Stimulated activated CD4-positive, alpha-beta T cell treated with anti-CD3 and anti-CD28 coated beads, Interleukin-4, amount 100 ng/mL, for 4 hours (primary cell): ENCODE data around the gene TAAR9.
A peak's percentile ranks its signal among the peaks of the same experiment; 100 is the strongest.

Experiments used
- DNase-seq, 2 experiments: peaks; one replicate each; pipeline ENCODE4 v3.0.0-alpha.2; 2020

Gene TAAR9, protein sequence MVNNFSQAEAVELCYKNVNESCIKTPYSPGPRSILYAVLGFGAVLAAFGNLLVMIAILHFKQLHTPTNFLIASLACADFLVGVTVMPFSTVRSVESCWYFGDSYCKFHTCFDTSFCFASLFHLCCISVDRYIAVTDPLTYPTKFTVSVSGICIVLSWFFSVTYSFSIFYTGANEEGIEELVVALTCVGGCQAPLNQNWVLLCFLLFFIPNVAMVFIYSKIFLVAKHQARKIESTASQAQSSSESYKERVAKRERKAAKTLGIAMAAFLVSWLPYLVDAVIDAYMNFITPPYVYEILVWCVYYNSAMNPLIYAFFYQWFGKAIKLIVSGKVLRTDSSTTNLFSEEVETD

DNA sequence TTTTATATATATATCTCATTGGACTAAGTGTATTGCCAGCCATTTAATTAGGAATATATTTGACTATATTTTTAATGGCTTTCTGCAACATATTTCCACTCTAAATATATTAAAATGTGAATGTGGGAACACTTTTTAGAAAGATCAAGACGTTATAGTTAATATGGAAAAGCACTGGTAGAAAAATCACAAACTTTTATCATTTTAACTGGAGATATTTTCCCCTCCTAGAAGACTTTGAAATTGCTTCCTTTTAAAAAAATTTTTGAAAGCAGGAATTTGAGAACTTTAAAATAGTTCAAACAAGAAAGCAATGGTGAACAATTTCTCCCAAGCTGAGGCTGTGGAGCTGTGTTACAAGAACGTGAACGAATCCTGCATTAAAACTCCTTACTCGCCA is at the start of gene TAAR9:
Gene TAAR9 (plus strand): TSS at position 301 of the 400 bp plus-strand sequence. CDS start 13 bp downstream, at position 314.
- no peak for DNase-seq

DNA sequence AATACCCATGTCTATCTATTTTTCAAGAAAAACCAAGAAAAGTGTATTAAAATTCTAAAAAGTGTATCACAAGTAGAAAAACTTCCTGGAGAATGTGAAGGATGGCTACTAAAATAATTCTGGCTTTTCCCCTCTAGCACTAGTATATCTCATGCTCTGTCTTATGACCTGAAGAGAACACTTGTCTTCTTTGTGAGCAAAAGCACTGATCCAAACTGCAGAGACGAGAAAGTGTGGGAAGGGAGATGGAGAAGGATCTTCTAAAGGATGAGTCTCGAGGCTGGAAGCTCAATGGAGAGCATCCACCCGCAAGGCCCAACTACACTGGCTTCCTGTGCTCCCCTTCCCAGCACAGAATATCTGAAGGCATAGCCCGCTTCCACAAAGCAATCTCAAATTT is 48.7 kb upstream of the TAAR9 start:
- no peak for DNase-seq

DNA sequence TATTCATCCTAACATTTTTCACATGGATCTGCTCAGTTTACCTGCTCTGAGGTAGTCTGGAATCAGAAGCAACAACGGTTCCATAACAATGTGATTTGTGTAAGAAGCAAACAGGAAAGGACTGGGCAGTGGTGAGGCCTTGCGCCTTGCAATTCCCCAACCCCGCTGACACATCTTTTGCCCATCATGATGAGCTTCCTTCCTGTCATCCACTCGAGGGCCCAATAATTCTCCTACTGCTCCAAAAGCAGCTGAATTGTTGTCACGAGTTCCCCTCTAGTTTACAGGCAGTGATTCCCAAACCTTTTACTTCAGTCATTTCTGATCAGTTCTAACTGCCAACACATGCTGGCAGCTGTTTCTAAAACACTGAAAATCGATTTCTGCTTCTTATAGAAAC is 48.1 kb upstream of the TAAR9 start:
- DNase-seq: no peak

DNA sequence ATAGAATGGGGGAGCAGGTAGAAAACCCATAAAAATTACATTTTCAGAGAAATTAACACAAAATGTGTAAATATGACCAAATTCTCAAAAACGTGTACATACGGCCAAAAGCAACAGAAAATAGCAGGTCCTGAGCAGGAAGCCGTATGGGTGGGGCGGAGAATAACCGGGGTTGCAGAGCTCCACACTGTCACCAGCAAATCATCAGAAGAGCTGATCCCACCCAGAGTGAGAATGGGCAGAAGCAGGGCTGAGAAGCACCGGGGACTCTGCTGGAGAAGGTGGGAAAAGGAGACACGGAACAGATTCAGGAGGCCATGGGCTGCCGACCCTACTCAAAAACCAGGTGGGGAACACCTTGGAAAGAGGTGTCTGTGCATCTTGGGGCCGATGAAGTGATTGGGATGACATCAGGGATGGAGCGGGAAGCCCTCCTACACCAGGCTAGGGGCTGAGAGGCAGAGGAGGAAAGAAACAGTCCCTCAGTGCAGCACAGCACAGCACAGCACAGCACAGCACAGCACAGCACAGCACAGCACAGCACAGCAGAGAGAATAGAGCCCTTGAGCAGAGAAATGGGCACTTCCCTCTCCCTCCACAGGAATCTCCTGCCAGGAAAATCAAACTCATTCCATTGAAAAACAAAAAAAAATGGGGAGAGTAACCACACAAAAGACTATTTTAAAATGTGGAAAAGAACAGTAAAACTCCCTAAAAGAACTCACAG is 47.4 kb upstream of the TAAR9 start:
- DNase-seq: no peak

DNA sequence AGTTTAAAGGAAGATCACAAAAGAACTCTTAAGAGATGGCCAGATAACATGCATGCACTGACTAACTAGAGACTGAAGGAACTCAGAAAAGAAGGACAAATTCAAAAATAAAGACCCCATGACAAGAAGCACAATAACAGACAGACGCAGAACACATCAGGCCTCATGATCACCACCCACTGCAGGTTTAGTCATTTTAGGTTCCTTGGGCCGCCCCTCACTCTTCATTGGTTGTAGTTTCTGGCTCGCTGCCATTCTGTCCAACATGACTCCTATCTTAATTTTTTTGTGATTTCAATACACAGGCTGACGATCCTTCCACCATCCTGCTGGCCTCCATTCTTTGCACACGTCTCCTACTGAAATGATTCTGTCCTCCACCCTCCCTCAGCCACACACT is 46.8 kb upstream of the TAAR9 start:
- DNase-seq: no peak

DNA sequence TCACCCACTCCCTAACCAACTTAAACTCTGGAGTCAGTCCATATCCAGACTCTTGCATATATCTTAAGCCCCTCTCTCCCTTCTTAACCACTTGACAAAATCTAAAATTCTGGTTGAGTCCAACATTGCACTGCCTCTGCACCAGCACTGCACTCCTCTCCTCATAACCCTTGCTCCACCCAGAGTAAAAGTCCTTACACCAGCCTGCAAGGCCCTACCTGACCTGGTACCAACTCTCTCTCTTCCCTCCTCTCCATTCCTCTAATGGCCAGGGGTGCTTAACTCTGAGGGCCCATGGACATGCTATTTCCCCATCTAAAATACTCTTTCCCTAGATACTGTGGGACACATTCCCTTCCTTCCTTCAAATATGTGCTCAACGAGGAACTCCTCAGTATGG is 46.2 kb upstream of the TAAR9 start:
- no peak for DNase-seq

DNA sequence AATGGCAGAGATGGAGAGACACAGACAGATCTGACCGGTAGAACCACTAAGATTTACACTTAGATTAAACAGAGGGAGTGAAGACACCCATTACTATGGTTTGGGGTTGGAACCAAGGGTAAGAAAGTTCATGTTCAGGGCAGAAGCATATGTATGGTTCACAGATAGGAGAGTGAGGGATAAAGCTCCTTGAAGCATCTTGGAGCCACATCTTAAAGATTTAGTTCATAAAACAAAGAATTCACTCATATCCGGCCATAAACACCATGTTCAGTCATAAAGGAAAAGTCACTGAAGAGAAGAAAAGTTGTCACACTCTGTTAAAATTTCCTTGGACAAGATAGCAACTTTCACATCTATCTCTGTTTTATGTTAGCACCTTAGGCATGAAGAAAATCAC is 43.1 kb upstream of the TAAR9 start:
- DNase-seq: no peak

DNA sequence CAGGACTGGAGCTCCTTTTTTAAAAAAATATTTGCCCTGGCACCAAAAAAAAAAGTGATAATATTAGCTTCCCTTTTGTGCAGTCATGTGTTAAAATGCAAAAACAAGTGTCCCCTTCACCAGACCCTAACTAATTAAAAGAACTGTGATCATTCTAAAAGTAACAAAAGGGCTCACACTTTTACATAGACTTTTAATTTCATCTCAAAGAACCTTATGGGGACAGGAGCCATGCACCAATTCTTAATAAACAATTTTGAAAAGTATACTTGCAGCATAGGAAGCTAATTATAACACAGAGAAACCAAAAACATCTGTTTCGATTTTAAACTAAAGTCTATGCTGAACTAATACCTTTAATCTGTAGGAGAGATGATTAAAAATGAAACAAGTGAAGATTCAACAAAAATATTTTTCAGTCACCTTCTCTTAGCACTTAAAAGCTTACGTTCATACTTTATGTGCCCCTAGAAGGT is 42.4 kb upstream of the TAAR9 start:
- no peak for DNase-seq

DNA sequence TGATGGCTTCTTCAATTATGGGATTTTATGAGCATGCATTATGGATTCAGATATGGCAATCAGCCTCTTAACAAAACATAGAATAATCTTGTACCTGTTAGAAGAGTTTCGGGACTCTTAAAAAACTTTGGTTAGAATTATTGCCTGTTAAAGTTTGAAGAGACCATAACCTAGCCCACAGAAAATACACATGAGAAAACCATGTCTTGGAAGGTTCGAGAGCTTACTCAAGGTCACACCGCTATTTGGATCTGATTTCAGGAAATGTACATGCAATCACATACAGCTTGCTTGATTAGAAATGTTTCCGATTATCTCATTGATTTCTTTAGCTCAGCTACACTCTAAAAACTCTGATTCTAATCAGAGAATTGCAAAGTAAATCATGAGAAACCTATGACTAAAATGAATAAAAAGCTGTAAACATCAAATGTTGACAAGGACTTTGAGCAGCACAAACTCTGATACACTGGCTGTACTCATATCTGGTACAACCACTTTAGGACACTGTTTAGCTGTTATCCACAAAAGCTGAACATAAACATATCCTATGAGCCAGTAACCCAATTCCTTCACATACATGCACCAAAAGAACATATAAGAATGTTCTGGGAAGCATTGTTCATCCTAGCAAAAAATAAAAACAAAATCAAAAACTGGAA is 41.4 kb upstream of the TAAR9 start:
- no peak for DNase-seq

DNA sequence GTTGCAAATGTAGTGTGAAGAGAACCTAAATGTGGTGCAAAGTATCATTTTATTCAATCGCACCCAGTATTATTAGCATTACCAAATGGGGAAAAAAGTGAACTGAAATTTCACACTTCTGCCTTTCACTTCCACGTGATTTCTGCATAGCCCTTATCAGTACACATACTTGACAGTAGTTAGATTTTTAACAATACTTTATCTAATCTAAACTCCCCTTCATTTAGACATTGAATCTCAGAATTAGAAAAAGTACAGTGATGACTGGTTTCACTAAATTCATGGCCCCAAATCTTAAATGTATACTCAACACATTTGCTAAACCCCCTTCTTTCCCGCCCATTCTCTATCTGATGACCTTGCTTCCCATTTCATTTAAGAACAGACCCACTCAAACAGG is 39.4 kb upstream of the TAAR9 start:
- no peak for DNase-seq

DNA sequence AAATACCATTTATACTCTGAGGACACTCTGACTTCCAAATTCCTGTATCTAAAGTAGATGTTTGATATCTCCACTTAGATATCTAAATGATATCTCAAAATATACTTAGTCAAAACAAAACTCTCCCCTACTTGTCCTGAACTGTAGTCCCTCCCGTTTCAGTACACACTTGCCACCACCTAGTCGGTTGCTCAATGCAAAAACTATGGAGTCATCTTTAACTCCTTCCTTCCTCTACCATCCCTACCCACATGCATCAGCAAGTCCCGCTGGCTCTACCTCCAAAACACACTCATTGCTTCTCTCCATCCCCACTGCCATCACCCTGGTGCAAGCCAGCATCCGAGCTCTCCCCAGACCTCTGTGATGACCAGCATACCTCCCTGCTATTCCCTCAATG is 38.3 kb upstream of the TAAR9 start:
- DNase-seq: no peak

DNA sequence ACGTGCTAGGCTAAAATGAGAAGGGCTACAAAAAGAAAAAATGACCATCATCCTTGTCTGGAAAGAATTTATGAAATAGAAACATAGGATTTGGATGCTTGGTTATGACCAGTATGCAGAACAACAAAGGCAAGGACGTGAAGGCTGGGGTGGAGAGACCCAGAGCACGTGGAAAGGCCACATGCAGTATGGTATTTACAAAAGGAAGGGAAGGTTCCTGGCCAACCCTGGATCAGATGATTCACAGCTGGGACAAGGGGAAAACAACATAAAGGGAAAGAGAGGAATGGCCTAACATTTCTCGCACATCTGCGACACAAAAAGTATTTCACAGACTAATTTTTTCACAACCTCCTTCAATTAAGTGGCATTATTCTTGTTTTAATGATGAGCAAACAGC is 33.3 kb upstream of the TAAR9 start:
- no peak for DNase-seq

DNA sequence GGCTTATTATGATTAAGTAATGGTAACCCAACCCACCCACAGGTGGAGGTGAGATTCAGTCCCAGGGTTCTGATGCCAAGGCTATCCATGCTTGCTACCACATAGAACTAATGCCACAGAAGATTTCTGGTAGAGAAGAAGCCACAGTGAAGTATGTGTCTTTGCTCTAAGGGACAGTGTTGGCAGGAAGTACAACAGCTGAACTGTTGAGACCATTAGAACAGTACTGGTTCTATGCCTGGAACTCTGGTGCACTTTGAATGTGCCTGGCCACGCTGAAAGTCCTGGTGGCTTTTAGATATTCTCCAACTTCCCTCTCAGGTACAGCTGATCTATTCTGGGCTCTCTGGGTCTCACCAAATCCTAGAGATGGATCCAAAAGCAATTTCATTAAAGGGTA is 32.9 kb upstream of the TAAR9 start:
- no peak for DNase-seq

DNA sequence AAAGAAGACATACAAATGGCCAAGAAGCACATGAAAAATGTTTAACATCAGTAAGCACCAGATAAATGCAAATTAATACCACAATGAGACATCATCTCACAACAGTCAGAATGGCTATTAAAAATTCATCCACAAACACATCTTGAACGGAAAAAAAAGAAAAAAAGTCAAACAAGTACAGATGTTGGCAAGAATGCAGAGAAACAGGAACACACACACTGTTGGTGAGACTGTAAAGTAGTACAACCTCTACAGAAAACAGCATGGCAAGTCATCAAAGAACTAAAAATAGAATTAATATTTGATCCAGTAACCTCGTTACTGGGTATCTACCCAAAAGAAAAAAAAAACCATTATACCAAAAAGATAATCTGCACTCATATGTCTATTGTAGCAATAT is 31.6 kb upstream of the TAAR9 start:
- DNase-seq: no peak

DNA sequence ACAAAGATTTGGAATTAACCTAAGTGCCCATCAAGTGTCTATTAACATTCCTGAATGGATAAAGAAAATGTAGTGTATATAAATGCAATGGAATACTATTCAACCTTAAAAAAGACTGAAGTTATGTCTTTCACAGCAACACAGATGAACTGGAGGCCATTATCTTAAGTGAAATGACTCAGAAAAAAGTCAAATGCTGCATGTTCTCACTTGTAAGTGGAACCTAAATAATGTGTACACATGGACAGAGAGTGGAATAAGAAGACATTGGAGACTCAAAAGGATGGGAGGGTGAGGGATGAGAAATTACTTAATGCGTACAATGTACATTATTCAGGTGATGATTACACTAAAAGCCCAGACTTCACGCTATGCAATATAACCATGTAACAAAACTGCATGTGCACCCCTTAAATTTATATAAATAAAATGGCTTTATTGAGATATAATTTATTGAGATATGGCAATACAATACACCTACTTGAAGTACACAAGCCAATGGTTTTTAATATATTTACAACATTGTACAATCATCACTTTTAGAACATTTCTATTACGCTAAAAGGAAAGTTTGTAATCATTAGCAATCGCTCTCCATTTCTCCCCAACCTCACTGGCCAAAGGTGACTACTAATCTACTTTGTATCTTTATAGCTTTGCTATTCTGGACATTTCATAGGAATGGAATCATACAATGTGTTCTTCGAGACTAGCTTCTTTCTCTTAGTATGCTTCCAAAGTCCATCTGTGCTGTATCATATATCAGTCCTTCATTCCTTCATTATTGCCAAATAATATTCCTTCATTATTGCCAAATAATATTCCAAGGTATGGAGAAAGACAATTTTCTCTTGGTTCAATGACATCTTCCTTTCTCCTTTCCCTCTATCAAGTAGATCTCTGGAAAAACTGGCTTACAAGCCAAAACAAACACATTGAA is 30.9 kb upstream of the TAAR9 start:
- DNase-seq: no peak

DNA sequence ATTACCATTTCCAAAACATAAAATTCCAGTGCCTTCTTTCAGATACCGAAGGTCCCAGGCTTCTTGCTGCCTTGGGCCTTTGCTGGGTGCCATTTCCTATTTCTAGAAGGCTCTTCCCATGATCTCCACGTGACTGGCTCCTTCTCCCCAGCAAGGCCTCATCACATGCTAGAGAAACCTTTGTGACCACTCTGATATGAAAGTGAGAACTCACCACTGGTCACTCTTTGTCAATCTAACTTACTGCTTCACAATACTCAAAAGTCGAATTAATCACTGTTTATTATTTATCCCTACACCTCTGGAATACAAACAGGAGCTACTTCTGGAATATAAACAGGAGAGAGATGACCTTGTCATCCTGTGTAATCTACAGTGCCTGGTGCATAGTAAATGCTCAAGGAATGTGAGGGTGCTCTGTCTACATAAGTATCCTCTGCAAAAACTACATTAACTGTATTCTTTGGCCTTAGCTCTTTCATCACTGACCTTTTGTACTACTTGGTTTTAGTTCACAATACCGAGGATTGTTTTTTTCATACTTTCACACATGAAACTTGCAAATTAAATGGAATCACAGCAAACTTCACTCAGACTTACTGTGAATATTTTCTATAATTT is 26.8 kb upstream of the TAAR9 start:
- DNase-seq: no peak

DNA sequence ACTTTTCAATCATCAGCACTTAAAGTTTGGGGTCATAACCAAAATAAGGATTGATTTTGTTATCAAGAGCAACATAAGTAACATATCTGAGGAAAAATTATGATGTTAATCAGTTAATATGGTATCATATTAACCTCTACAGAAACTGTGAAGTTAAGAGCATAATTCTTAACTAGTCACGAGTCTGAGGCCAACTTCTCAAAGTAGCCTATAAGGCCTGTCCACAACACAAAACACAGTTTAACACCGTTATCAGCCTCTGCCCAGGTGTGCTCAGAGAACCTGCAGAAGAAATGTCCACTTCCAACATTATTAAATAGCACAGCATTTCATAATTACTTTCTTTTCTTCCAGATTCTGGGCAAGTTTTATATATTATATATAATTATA is 26.3 kb upstream of the TAAR9 start:
- no peak for DNase-seq

DNA sequence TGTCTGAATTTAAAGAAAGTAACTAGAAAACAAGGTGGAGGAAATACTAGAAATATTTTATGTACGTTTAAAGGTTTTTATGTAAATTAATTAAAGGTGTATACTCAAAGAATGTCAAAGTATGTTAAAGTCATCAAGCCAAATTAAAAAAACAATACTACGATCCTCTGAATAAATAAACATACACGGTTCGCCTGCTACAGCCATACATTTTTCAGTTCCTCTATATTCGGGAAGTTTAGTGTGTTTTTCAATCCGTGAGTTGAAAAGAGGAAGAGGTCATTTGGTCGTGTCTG is 25.8 kb upstream of the TAAR9 start:
- no peak for DNase-seq

DNA sequence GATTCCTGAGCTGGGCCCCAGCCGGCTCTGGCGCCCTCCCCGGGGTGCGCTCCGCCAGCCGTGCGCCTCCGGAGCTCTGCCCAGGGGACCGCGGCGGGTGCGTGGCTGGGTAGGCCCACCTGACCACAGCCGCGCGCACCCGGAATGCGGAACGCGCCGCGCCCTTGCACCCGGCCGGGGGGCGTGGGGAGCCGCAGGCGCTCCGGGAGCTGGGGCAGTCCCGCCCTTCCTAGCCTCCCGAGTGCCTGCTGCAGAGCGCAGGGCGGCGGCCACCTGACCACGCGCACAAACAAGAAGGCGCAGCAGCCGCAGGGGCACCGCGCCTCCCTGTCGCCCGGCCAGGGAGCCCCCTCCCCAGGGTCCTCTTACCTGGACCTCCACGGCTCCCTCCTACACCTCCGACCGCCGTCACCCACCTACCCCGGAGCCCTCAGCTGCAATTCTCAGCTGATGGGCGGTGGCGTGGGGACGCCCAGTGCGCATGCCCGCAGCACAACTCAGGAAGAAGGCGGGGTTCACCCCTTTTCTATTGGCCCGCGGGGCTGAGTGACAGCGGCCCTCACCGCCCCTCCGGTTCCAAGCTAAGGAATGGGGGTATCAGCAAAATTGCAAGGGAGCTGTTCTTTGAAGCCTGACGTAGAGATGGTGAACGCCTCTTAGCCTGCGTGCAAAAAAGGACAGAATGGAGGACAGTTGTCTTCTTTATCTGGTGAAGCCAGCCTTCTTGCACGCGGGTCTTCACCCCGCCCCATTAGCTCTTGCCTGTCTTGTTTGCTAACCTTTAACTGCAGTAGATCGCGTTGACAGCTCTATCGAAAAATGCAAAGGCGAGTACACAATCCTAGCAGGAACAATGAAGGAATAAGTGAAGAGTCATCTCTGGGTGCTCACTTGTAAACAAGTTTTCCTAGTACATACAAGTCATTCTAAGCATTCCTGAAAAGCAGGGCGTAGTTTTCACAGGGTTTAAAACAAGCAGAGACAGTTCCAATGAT is 25.1 kb upstream of the TAAR9 start, which contains the start of gene STX7:
Gene STX7 (minus strand): TSS at position 479 of the 995 bp plus-strand sequence. CDS start 9,586 bp downstream, outside the sequence.
- DNase-seq: peak; percentile 81 to 85

DNA sequence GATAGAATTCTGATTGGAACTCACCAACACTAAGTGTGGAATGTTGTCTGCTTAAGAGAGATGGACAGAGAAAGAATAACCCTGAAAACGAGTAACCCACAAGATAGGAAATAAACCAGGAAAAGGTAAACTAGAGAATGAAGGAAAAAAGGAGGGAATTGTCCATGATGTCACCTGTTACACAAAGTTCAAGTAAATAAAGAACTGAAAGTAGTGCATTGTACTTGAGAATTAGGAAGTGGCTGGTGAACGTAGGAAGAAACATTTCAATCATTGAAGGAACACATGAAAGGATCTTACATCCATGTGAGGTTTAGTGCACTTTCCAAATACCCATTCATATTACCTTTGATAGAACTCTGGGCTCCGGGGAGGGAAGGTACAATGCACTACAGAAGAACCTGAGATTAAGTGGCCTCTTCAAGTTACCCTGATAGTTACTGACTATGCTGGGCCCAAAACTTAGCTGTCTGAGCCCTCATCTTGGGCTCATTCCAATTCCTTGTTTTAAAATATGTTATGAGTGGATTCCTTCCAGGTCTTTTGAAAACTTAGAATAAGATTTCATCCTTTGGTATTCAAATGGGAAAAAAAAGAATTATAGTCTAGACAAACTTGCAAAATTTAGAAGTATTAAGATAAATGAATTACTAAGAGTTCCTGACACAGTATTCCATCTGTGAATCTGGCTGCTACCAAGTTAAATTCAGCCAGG is 24.1 kb upstream of the TAAR9 start:
- DNase-seq: no peak
